Measurements from ENCODE around the gene TMEM53.

DNA sequence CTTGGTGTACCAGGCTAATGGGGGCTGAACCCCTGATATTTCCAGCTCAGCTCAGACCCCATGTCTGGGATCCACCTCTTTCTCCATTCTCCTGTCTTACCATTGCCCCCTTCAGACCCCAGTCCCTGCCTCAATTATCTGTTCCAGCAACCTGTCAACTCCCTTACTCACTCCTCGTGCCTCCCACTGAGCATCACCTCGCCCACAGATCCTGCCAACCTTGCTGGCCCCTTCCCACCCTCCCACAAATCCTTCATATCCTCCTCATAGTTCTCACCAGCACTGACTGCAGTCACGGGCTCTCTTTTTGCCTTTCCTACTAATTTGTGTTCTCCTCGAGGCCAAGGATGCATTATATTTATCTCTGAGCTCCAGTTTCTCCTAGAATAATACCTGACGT is 62.9 kb downstream of the TMEM53 start:
- TF ChIP-seq, protein P1, sequence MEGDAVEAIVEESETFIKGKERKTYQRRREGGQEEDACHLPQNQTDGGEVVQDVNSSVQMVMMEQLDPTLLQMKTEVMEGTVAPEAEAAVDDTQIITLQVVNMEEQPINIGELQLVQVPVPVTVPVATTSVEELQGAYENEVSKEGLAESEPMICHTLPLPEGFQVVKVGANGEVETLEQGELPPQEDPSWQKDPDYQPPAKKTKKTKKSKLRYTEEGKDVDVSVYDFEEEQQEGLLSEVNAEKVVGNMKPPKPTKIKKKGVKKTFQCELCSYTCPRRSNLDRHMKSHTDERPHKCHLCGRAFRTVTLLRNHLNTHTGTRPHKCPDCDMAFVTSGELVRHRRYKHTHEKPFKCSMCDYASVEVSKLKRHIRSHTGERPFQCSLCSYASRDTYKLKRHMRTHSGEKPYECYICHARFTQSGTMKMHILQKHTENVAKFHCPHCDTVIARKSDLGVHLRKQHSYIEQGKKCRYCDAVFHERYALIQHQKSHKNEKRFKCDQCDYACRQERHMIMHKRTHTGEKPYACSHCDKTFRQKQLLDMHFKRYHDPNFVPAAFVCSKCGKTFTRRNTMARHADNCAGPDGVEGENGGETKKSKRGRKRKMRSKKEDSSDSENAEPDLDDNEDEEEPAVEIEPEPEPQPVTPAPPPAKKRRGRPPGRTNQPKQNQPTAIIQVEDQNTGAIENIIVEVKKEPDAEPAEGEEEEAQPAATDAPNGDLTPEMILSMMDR (IDR thresholded peaks at IDR 0.05; ENCODE audit: borderline replicate concordance, extremely low read depth, low read length, poor library complexity, severe bottlenecking): no peak
- no peak for TF ChIP-seq EZH2 (IDR thresholded peaks at IDR 0.05; ENCODE audit: borderline replicate concordance, low read depth, low read length, severe bottlenecking)

Data from DND-41 (cell line).